Neural progenitor cell (in vitro differentiated cells): ENCODE data around the gene COL23A1.

Experiments used
- EZH2 ChIP-seq: fragments of 200-600 bp; sonication (generic); IDR thresholded peaks from 2 replicates; pipeline ENCODE4 v1.6.1; 2017; ENCODE audit warnings: antibody characterized with exemption, mild to moderate bottlenecking, moderate library complexity
- EZH2phosphoT487 ChIP-seq: fragments of 200-600 bp; sonication (generic); IDR thresholded peaks from 2 replicates; pipeline ENCODE4 v1.6.1; 2017; ENCODE audit warnings: antibody characterized with exemption
- TF ChIP-seq, protein P1 (sequence below): fragments of 200-600 bp; sonication (generic); IDR thresholded peaks from 2 replicates; pipeline ENCODE4 v1.5.1; 2017; ENCODE audit warnings: antibody characterized with exemption, mild to moderate bottlenecking

DNA sequence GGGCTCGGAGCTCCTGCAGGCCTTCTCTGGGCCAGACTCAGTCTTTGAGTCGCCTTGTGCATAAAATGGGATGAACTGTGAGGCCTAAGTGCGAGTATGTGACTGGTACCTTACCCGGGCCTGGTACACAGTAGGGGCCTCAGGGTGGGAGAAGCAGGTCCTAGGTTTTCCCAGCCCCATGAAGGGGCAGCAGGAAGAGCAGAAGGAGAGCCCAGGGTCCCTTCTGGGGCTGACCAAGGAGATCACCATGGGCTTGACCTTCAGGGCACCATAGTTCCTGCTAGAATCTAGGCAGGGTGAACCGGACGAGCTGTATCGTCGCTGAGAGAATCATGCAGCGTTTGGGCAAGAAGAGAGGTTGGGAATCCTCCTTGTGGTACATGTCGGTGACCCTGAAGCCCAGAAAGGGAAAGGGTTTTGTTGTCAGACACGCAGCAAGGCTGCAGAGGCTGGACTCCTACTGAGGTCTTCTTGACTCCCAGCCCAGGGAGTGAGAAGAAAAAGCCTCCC lies 357.2 kb downstream of the COL23A1 start:
- TF ChIP-seq, protein P1, sequence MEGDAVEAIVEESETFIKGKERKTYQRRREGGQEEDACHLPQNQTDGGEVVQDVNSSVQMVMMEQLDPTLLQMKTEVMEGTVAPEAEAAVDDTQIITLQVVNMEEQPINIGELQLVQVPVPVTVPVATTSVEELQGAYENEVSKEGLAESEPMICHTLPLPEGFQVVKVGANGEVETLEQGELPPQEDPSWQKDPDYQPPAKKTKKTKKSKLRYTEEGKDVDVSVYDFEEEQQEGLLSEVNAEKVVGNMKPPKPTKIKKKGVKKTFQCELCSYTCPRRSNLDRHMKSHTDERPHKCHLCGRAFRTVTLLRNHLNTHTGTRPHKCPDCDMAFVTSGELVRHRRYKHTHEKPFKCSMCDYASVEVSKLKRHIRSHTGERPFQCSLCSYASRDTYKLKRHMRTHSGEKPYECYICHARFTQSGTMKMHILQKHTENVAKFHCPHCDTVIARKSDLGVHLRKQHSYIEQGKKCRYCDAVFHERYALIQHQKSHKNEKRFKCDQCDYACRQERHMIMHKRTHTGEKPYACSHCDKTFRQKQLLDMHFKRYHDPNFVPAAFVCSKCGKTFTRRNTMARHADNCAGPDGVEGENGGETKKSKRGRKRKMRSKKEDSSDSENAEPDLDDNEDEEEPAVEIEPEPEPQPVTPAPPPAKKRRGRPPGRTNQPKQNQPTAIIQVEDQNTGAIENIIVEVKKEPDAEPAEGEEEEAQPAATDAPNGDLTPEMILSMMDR: no peak
- TF ChIP-seq EZH2 (no peak), EZH2phosphoT487 (no peak)
